ENCODE data around the gene DDC.

DDC gene

GRCh38 chr7:50564640-50565558 lies at the start of gene DDC:
TSS of gene DDC (minus strand) at chr7:50565405. CDS start at chr7:50544085, 21,320 bp downstream.
- no peak for DNase-seq (ENCODE audit: low read depth)

GRCh38 chr7:50613473-50613872 lies 48.3 kb upstream of the DDC start:
- DNase-seq (ENCODE audit: low read depth), result no peak

GRCh38 chr7:50612704-50613103 lies 47.5 kb upstream of the DDC start:
- DNase-seq (ENCODE audit: low read depth), result no peak

- DNase-seq (ENCODE audit: low read depth), result peak; percentile 9
Observed at GRCh38 chr7:50610521-50611277, 45.5 kb upstream of the DDC start.

GRCh38 chr7:50608196-50608906 lies 43.1 kb upstream of the DDC start:
- no peak for DNase-seq (ENCODE audit: low read depth)

GRCh38 chr7:50607524-50608125 lies 42.4 kb upstream of the DDC start:
- DNase-seq (ENCODE audit: low read depth), result no peak

- DNase-seq (ENCODE audit: low read depth), result no peak
Observed at GRCh38 chr7:50605059-50605458, 39.9 kb upstream of the DDC start.

- DNase-seq (ENCODE audit: low read depth), result no peak
Observed at GRCh38 chr7:50603287-50603686, 38.1 kb upstream of the DDC start.

- DNase-seq (ENCODE audit: low read depth), result no peak
Observed at GRCh38 chr7:50599385-50599784, 34.2 kb upstream of the DDC start.

GRCh38 chr7:50598460-50599343 lies 33.5 kb upstream of the DDC start:
- no peak for DNase-seq (ENCODE audit: low read depth)

- no peak for DNase-seq (ENCODE audit: low read depth)
Observed at GRCh38 chr7:50596484-50596883, 31.3 kb upstream of the DDC start.

- DNase-seq (ENCODE audit: low read depth), result no peak
Observed at GRCh38 chr7:50595491-50596102, 30.4 kb upstream of the DDC start.

- DNase-seq (ENCODE audit: low read depth), result no peak
Observed at GRCh38 chr7:50594734-50595485, 29.7 kb upstream of the DDC start.

GRCh38 chr7:50594136-50594535 lies 28.9 kb upstream of the DDC start:
- DNase-seq (ENCODE audit: low read depth), result no peak

GRCh38 chr7:50592940-50593339 lies 27.7 kb upstream of the DDC start:
- no peak for DNase-seq (ENCODE audit: low read depth)

- no peak for DNase-seq (ENCODE audit: low read depth)
Observed at GRCh38 chr7:50591480-50592438, 26.6 kb upstream of the DDC start.

GRCh38 chr7:50591098-50591479 lies 25.9 kb upstream of the DDC start:
- DNase-seq (ENCODE audit: low read depth), result no peak

GRCh38 chr7:50590535-50590934 lies 25.3 kb upstream of the DDC start:
- DNase-seq (ENCODE audit: low read depth), result no peak

GRCh38 chr7:50589364-50589763 lies 24.2 kb upstream of the DDC start:
- DNase-seq (ENCODE audit: low read depth), result no peak

All from activated T-helper 1 cell treated with Interleukin-2 at 50 U/mL for 16 hours (primary cell).